GM18867 (cell line): ENCODE data around the gene STAT3.
"Not testable (repeated sequence)": the region's sequence is repeated elsewhere in the genome, so short reads cannot be mapped to it uniquely, and the experiment has no call there.

ENCODE experiments used
- ATAC-seq: cut with Tn5 transposase; IDR thresholded peaks from one replicate; pipeline ENCODE4 v1.9.1; 2021; ENCODE audit warnings: mild to moderate bottlenecking, moderate library complexity; ENCODE audit not compliant: unreplicated experiment

Gene STAT3

GRCh38 chr17:42264366-42264765 lies 123.9 kb downstream of the STAT3 start:
- ATAC-seq: not testable (repeated sequence)
